Astrocyte (in vitro differentiated cells and primary cell): ENCODE measurements around the gene PYGB.

Source experiments
- EZH2 ChIP-seq: IDR thresholded peaks from 2 replicates; pipeline ENCODE4 v1.6.1; 2012; ENCODE audit warnings: mild to moderate bottlenecking, low read length, inconsistent platforms; ENCODE audit not compliant: insufficient read depth
- TF ChIP-seq, protein P1 (sequence below): IDR thresholded peaks from 2 replicates; pipeline ENCODE4 v1.5.1; 2011; ENCODE audit warnings: low read depth, mild to moderate bottlenecking, inconsistent platforms, low read length, moderate library complexity; ENCODE audit not compliant: insufficient read depth

DNA sequence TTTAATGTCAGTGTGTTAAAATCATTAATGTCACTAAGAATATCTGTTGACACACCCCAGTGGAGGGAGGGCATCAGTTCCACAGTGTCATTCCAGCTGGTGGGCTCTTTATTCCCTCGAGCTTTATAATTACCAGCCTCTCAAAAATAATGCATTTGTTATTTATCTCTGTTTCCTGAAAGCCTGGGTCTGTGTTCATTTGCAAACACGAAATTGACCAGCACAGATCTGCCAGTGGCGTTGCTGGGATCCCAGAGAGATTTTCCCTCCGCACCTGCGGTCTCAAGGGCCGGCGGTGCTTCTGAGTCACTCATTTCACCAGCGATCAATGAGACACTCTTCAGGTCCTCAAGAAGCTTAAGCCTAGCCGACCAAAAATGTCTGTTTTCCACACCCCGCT lies 5.7 kb upstream of the PYGB start:
- TF ChIP-seq, protein P1, sequence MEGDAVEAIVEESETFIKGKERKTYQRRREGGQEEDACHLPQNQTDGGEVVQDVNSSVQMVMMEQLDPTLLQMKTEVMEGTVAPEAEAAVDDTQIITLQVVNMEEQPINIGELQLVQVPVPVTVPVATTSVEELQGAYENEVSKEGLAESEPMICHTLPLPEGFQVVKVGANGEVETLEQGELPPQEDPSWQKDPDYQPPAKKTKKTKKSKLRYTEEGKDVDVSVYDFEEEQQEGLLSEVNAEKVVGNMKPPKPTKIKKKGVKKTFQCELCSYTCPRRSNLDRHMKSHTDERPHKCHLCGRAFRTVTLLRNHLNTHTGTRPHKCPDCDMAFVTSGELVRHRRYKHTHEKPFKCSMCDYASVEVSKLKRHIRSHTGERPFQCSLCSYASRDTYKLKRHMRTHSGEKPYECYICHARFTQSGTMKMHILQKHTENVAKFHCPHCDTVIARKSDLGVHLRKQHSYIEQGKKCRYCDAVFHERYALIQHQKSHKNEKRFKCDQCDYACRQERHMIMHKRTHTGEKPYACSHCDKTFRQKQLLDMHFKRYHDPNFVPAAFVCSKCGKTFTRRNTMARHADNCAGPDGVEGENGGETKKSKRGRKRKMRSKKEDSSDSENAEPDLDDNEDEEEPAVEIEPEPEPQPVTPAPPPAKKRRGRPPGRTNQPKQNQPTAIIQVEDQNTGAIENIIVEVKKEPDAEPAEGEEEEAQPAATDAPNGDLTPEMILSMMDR = no peak
- TF ChIP-seq EZH2 = no peak
